GM19463 (cell line): ENCODE data around the gene RNF168.
"Not testable (repeated sequence)": the region's sequence is repeated elsewhere in the genome, so short reads cannot be mapped to it uniquely, and the experiment has no call there.

ENCODE experiments used
- ATAC-seq: cut with Tn5 transposase; IDR thresholded peaks from one replicate; pipeline ENCODE4 v1.9.1; 2021; ENCODE audit warnings: mild to moderate bottlenecking, moderate library complexity; ENCODE audit not compliant: unreplicated experiment

The RNF168 gene

GRCh38 chr3:196472286-196472685, 31.3 kb downstream of the RNF168 start:
- no peak for ATAC-seq

GRCh38 chr3:196471551-196471950, 32.0 kb downstream of the RNF168 start:
- no peak for ATAC-seq

- ATAC-seq, result not testable (repeated sequence)
These were observed 33.4 kb downstream of the RNF168 start for GRCh38 chr3:196470182-196470581.

- no peak for ATAC-seq
These were observed 39.8 kb downstream of the RNF168 start for GRCh38 chr3:196463804-196464203.

- no peak for ATAC-seq
These were observed 40.2 kb downstream of the RNF168 start for GRCh38 chr3:196463478-196463756.

- ATAC-seq, result not testable (repeated sequence)
These were observed 40.7 kb downstream of the RNF168 start for GRCh38 chr3:196462680-196463477.

- no peak for ATAC-seq
These were observed 45.5 kb downstream of the RNF168 start for GRCh38 chr3:196458063-196458462.

GRCh38 chr3:196457470-196457869, 46.1 kb downstream of the RNF168 start:
- ATAC-seq, result not testable (repeated sequence)

GRCh38 chr3:196454935-196455334, 48.6 kb downstream of the RNF168 start:
- ATAC-seq, result no peak

- ATAC-seq, result not testable (repeated sequence)
These were observed 58.2 kb downstream of the RNF168 start for GRCh38 chr3:196445391-196445790.

- no peak for ATAC-seq
These were observed 59.1 kb downstream of the RNF168 start for GRCh38 chr3:196444500-196444894.

GRCh38 chr3:196440696-196441095, 62.9 kb downstream of the RNF168 start:
- no peak for ATAC-seq

GRCh38 chr3:196440041-196440537, 63.5 kb downstream of the RNF168 start:
- peak; percentile 51 for ATAC-seq

- peak; percentile 83 for ATAC-seq
These were observed 71.3 kb downstream of the RNF168 start, which contains the start of gene UBXN7 for GRCh38 chr3:196432137-196432879. TSS of gene UBXN7 (minus strand) at chr3:196432427. CDS start at chr3:196432399, 28 bp downstream.

GRCh38 chr3:196431181-196432136, 72.1 kb downstream of the RNF168 start:
- ATAC-seq, result peak; percentile 24

- no peak for ATAC-seq
These were observed 75.5 kb downstream of the RNF168 start for GRCh38 chr3:196428041-196428440.

GRCh38 chr3:196424421-196424820, 79.1 kb downstream of the RNF168 start:
- not testable (repeated sequence) for ATAC-seq

- ATAC-seq, result no peak
These were observed 80.4 kb downstream of the RNF168 start for GRCh38 chr3:196423044-196423781.

GRCh38 chr3:196421668-196422067, 81.9 kb downstream of the RNF168 start:
- ATAC-seq, result not testable (repeated sequence)

GRCh38 chr3:196419386-196419785, 84.2 kb downstream of the RNF168 start:
- ATAC-seq, result no peak
